ENCODE results near the gene SLC23A2.

DNA sequence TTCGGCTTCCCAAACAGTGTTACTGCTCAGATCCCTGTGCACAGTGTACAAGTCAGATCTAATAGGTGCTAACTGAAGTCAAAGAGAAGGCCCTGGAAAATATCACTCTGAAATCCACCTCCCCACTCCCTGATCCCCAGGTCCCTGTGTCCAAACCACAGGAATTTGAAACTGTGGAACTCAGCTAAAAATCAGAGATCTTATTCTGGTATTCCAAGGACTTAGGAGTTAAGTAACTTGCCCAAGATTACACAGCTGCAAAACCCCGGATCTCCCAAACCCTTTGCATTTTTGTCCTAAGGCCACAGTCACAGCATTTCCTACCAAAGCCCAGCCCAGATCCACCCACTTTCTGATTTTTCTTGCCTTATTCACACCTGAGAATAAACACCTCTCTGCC, 32.3 kb upstream of the SLC23A2 start:
- no peak for TF ChIP-seq FOSL1 (IDR thresholded peaks at IDR 0.05; ENCODE audit: low read depth)
- TF ChIP-seq, protein P1, sequence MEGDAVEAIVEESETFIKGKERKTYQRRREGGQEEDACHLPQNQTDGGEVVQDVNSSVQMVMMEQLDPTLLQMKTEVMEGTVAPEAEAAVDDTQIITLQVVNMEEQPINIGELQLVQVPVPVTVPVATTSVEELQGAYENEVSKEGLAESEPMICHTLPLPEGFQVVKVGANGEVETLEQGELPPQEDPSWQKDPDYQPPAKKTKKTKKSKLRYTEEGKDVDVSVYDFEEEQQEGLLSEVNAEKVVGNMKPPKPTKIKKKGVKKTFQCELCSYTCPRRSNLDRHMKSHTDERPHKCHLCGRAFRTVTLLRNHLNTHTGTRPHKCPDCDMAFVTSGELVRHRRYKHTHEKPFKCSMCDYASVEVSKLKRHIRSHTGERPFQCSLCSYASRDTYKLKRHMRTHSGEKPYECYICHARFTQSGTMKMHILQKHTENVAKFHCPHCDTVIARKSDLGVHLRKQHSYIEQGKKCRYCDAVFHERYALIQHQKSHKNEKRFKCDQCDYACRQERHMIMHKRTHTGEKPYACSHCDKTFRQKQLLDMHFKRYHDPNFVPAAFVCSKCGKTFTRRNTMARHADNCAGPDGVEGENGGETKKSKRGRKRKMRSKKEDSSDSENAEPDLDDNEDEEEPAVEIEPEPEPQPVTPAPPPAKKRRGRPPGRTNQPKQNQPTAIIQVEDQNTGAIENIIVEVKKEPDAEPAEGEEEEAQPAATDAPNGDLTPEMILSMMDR (IDR thresholded peaks at IDR 0.05 in 2 of 3, conservative IDR thresholded peaks at IDR 0.05 in 1 of 3; ENCODE audit: borderline replicate concordance in 1 of 3, insufficient read depth in 1 of 3, low read depth in 2 of 3, low read length in 2 of 3): no peak
- TF ChIP-seq POLR2AphosphoS5 (IDR thresholded peaks at IDR 0.05; ENCODE audit: low read depth, low read length): no peak
- TF ChIP-seq YY1 (IDR thresholded peaks at IDR 0.05; ENCODE audit: extremely low read depth, insufficient replicate concordance, low read depth, low read length): no peak
- TF ChIP-seq POLR2A (IDR thresholded peaks at IDR 0.05; ENCODE audit: borderline replicate concordance, extremely low read depth, insufficient read depth, insufficient read length): no peak
- TF ChIP-seq EZH2 (IDR thresholded peaks at IDR 0.05): no peak
